ENCODE results near the gene ANKS3.

DNA sequence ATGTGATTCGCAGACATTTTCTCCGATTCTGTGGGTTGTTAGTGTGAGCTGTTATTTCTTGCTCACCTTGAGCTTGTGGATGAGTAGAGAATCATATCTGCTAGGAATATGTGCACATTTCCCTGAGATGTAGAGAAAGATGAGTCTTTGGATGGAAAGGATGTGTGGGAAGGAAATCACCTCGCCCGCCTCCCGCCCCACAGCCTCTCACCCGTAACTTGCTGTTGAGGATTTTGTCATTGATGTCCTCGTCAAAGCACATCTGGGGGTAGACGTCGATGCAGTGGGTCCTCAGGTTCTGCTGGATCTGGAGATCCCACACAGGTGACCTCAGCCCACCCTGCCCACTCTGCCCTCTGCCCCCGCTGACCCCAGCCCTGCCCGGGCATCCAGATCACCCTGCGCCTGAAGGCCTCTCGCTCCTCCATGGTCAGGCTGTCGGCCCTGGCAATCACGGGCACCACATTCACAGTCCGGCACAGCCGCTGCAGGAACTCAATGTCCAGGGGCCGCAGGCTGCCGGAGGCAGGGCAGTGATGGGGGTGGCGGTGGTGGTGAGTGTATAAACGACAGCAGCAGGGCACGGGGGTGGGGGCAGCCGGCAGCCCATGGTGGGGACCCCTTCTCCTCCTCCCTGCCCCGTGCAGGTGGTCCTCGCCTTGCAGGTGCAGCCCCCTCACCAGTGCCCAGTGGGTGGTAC is 49.3 kb upstream of the ANKS3 start:
- no peak for TF ChIP-seq CTCF (IDR thresholded peaks at IDR 0.05)
- TF ChIP-seq ZFX (IDR thresholded peaks at IDR 0.05; ENCODE audit: borderline replicate concordance) = no peak
